Measurements from ENCODE around the gene LRFN3.

Gene LRFN3

DNA sequence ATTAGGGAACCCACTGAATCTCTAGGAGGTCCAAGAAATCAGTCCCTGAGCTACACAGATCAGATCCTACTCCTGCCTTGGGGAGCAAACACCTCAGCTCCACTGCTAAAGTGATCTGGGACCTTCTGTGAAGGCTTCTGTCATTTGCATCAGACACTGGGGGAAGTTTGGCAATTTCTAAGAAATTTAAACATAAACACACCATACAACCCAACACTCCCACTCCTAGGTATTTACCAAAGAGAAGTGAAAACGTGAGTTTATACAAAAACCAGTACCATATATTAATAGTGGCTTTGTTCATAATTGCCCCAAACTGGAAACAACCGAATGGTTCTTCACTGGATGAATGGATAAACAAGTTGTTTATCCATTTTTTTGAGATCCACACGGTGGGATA lies 20.7 kb upstream of the LRFN3 start:
- no peak for DNase-seq (ENCODE audit: extremely low spot score)
- no peak for TF ChIP-seq LEF1 (IDR thresholded peaks at IDR 0.05; ENCODE audit: borderline replicate concordance)
- no peak for TF ChIP-seq CTBP1 (IDR thresholded peaks at IDR 0.05; ENCODE audit: borderline replicate concordance)
- no peak for TF ChIP-seq PKNOX1 (IDR thresholded peaks at IDR 0.05)
- TF ChIP-seq ZNF384 (IDR thresholded peaks at IDR 0.05) = no peak
- no peak for TF ChIP-seq ARNT (IDR thresholded peaks at IDR 0.05)
- no peak for TF ChIP-seq SP1 (IDR thresholded peaks at IDR 0.05)
- TF ChIP-seq L3MBTL2 (conservative IDR thresholded peaks at IDR 0.05) = no peak
- TF ChIP-seq TARDBP (IDR thresholded peaks at IDR 0.05) = no peak
- TF ChIP-seq NFRKB (IDR thresholded peaks at IDR 0.05) = no peak
- TF ChIP-seq HDGF (IDR thresholded peaks at IDR 0.05; ENCODE audit: borderline replicate concordance) = no peak
- TF ChIP-seq ELF4 (IDR thresholded peaks at IDR 0.05) = no peak
- no peak for TF ChIP-seq FOXA1 (IDR thresholded peaks at IDR 0.05)
- no peak for TF ChIP-seq BHLHE40 (IDR thresholded peaks at IDR 0.05; ENCODE audit: borderline replicate concordance)
- TF ChIP-seq FOXM1 (IDR thresholded peaks at IDR 0.05; ENCODE audit: borderline replicate concordance) = no peak
- no peak for TF ChIP-seq SUZ12 (IDR thresholded peaks at IDR 0.05)
- CTCF ChIA-PET = no interaction called here
- POLR2A ChIA-PET = no interaction called here

GRCh38 chr19:35919306-35919705 lies 16.9 kb upstream of the LRFN3 start:
- no peak for TF ChIP-seq FOXA1 (IDR thresholded peaks at IDR 0.05)
- no peak for TF ChIP-seq ZNF384 (IDR thresholded peaks at IDR 0.05)
- TF ChIP-seq SUZ12 (IDR thresholded peaks at IDR 0.05) = no peak
- TF ChIP-seq TARDBP (IDR thresholded peaks at IDR 0.05) = no peak
- ChIA-PET CTCF (no interaction called here), POLR2A (no interaction called here)
- DNase-seq (ENCODE audit: extremely low spot score) = no peak

DNA sequence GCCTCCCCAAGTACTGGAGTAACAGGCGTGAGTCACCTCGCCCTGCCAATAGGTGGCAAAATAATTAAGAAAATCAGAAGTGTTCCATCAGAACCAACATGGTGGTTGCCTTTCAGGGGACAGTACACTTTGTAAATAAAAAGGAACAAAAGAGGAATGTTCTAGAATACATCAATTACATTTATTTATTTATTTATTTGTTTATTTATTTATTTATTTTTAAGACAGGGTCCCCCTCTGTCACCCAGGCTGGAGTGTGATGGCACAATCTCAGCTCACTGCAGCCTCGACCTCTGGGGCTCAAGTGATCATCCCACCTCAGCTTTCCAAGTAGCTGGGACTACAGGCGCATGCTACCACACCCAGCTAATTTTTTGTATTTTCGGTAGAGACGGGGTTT lies 15.2 kb upstream of the LRFN3 start:
- ChIA-PET CTCF (interaction anchor here (0.6 kb wide), 1 partner anchor 29 kb away, joined by 3 read pairs; no protein-coding TSS in a partner anchor), POLR2A (interaction anchor here (1.6 kb wide), 1 partner anchor 20 kb away, joined by 3 read pairs; the partner anchor contains the start of gene NFKBID)
- DNase-seq (ENCODE audit: extremely low spot score) = no peak
- TF ChIP-seq ZNF384 (IDR thresholded peaks at IDR 0.05) = no peak

DNA sequence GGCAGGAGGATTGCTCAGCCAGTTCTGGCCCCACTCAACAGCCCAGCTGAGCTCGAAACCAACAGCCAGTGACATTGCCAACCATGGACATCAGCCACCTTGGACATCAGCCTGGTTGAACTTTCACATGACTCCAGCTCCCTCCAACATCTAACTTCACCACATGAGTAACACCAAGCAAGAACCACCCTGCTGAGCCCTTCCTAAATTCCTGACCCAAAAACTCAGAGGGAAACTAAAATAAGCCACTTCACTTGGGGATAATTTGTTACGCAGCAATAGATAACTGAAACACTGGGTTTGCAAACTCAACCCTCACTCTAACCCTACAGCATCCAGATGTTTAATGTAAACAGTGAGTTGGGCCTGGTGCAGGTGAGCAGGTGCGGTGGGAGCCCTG lies 10.7 kb upstream of the LRFN3 start:
- DNase-seq (ENCODE audit: extremely low spot score) = no peak
- TF ChIP-seq TARDBP (IDR thresholded peaks at IDR 0.05) (no peak), PKNOX1 (IDR thresholded peaks at IDR 0.05) (no peak), ZNF384 (IDR thresholded peaks at IDR 0.05) (no peak), LEF1 (IDR thresholded peaks at IDR 0.05; ENCODE audit: borderline replicate concordance) (no peak), FOXA1 (IDR thresholded peaks at IDR 0.05) (no peak), HDGF (IDR thresholded peaks at IDR 0.05; ENCODE audit: borderline replicate concordance) (no peak), L3MBTL2 (conservative IDR thresholded peaks at IDR 0.05) (no peak), FOXM1 (IDR thresholded peaks at IDR 0.05; ENCODE audit: borderline replicate concordance) (no peak)
- ChIA-PET POLR2A (interaction anchor here (0.6 to 0.9 kb wide), 2 partner anchors 42 to 91 kb away, joined by 3 read pairs; no protein-coding TSS in a partner anchor), CTCF (interaction anchor here (0.6 kb wide), 1 partner anchor 66 kb away, joined by 3 read pairs; no protein-coding TSS in a partner anchor)

DNA sequence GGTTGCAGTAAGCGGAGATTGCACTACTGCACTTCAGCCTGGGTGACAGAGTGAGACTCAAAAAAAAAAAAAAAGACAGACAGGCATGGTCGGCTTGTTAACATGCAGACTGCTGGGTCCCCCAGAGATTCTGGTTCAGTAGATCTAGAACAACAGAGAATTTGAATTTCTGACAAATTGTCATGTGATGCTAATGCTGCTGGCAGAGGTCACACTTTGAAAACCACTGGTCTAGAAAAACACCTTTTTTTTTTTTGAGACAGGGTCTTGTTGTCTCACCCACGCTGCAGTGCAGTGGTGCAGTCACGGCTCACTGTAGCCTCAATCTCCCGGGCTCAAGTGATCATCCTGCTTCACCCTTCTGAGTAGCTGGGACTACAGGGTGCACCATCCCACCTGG lies 7.7 kb upstream of the LRFN3 start:
- POLR2A ChIA-PET = no interaction called here
- TF ChIP-seq ZNF384 (IDR thresholded peaks at IDR 0.05) (no peak), CTBP1 (IDR thresholded peaks at IDR 0.05; ENCODE audit: borderline replicate concordance) (no peak), SP1 (IDR thresholded peaks at IDR 0.05) (no peak), LEF1 (IDR thresholded peaks at IDR 0.05; ENCODE audit: borderline replicate concordance) (no peak), NFRKB (IDR thresholded peaks at IDR 0.05) (no peak), L3MBTL2 (conservative IDR thresholded peaks at IDR 0.05) (no peak), BHLHE40 (IDR thresholded peaks at IDR 0.05; ENCODE audit: borderline replicate concordance) (no peak), FOXK2 (IDR thresholded peaks at IDR 0.05) (no peak), SUZ12 (IDR thresholded peaks at IDR 0.05) (no peak), TARDBP (IDR thresholded peaks at IDR 0.05) (no peak)
- no peak for DNase-seq (ENCODE audit: extremely low spot score)

GRCh38 chr19:35929876-35930275 lies 6.3 kb upstream of the LRFN3 start:
- POLR2A ChIA-PET = interaction anchor here (2.3 kb wide), 1 partner anchor 47 kb away, joined by 8 read pairs; no protein-coding TSS in a partner anchor
- CTCF ChIA-PET = interaction anchor here (0.7 kb wide), 1 partner anchor 80 kb away, joined by 3 read pairs; no protein-coding TSS in a partner anchor
- DNase-seq (ENCODE audit: extremely low spot score) = no peak
- no peak for TF ChIP-seq TARDBP (IDR thresholded peaks at IDR 0.05)
- TF ChIP-seq LEF1 (IDR thresholded peaks at IDR 0.05; ENCODE audit: borderline replicate concordance) = no peak
- no peak for TF ChIP-seq HDGF (IDR thresholded peaks at IDR 0.05; ENCODE audit: borderline replicate concordance)
- no peak for TF ChIP-seq BHLHE40 (IDR thresholded peaks at IDR 0.05; ENCODE audit: borderline replicate concordance)
- no peak for TF ChIP-seq CTBP1 (IDR thresholded peaks at IDR 0.05; ENCODE audit: borderline replicate concordance)
- no peak for TF ChIP-seq SUZ12 (IDR thresholded peaks at IDR 0.05)
- TF ChIP-seq NFRKB (IDR thresholded peaks at IDR 0.05) = no peak

More for the DNA sequence above, 7.7 kb upstream of the LRFN3 start:
- CTCF ChIA-PET = no interaction called here

DNA sequence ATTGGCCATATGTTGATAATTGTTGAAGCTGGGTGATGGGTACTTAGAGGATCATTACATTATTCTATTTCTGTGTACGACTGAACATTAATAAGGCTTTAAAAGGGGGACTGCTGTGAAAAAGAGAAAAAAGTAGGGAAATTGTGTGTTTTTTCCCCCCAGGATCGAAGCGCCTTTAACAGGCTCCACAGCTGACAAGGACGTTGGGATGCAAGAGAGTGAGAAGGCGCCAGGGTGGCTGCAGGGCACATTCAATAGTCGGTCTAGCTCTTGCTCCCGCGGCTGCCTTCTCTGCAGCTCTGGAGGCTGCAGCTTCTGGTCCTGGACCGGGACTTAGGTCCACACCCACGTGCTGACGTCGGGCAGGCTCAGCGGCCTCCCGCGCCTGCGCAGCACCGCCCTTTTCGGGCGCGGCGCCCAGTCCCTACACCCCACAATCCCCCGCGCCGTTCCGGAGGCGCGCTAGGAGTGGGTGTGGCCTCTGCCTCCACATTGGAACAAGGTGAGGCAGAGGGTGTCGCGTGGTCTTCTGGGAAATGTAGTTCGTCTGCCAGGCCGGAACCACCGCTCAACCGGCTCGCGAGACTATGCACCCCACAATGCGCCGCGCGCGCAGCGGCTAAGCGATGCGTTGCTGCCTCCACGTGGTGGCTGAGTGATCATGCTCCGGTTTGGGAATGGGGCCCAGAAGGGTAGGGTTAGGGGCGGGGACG lies 4.9 kb upstream of the LRFN3 start:
- POLR2A ChIA-PET = interaction anchor here (0.7 to 2.3 kb wide), 13 partner anchors 9 to 185 kb away, joined by 3 to 8 read pairs (median 4); partner anchors contain the start of genes LIN37, NFKBID, PSENEN and THAP8
- DNase-seq (ENCODE audit: extremely low spot score) = peak; percentile 98
- TF ChIP-seq L3MBTL2 (conservative IDR thresholded peaks at IDR 0.05) = 0 out of 2 replicates have a peak, but pooled peaks have one; percentile 44
- no peak for TF ChIP-seq ZNF384 (IDR thresholded peaks at IDR 0.05)
- peak; percentile 25; the same call in 1 of the 2 replicates for TF ChIP-seq ELF4 (IDR thresholded peaks at IDR 0.05)
- CTCF ChIA-PET = interaction anchor here (0.6 to 1.0 kb wide), 9 partner anchors 18 to 286 kb away, joined by 3 to 5 read pairs (median 3); partner anchors contain the start of genes PSENEN, THAP8 and U2AF1L4
